NOMO-1 (cell line): ENCODE measurements around the gene PPM1N.
"Not testable (repeated sequence)": the region's sequence is repeated elsewhere in the genome, so short reads cannot be mapped to it uniquely, and the experiment has no call there.

Experiments
- DNase-seq, 2 experiments: peaks; one replicate each; lab custom pipeline; 2025; ENCODE audit not compliant: unreplicated experiment in 2 of 2; lab: John Stamatoyannopoulos, UW

The PPM1N gene

GRCh38 chr19:45507872-45508416, 9.7 kb downstream of the PPM1N start:
- DNase-seq: no peak

DNA sequence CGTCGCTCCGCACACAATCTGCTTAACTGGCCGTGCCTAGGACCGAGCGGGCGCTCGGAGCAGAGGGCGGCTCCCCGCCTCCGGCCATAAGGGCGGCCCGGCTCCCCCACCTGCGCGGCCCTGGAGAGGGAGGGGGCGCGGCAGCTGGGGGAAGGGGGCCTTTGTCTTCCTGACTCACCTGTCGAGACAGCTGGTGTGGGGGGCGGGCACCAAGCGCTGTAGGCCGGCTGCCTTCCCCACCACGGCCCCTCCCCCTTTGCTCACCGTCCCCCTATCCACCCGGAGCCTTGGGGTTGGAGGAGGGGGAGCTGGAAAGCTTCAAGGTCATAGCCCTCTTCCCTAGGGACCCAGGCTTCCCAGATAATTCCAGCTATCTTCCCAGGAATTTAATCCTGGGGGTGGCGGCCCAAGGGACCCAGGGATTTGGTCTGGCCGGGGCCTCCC, 10.2 kb downstream of the PPM1N start:
- DNase-seq: no peak

GRCh38 chr19:45508861-45509691, 10.8 kb downstream of the PPM1N start:
- peak; percentile 37 to 52 for DNase-seq

- DNase-seq: no peak
Observed at GRCh38 chr19:45509692-45510015, 11.4 kb downstream of the PPM1N start.

GRCh38 chr19:45510352-45510751, 12.1 kb downstream of the PPM1N start:
- DNase-seq: not testable (repeated sequence)

DNA sequence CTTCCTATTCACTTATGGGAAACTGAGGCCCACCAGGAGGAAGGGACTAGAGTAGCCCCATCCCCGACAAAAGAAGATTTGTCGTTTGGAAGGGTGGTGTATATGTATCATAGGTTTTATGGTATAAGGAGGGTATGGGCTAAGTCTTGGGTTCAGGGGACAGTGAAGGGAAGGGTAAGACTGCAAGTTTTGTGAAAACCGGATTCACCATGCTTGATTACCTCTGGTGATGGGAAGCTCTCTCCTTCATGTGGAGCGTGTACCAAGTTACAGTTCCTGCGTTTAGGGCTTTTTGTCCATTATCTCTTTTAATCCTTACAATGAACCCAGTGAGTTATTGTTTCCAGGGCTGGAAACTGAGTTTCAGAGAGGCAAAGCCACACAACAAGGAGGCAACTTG, 12.8 kb downstream of the PPM1N start:
- no peak for DNase-seq

DNA sequence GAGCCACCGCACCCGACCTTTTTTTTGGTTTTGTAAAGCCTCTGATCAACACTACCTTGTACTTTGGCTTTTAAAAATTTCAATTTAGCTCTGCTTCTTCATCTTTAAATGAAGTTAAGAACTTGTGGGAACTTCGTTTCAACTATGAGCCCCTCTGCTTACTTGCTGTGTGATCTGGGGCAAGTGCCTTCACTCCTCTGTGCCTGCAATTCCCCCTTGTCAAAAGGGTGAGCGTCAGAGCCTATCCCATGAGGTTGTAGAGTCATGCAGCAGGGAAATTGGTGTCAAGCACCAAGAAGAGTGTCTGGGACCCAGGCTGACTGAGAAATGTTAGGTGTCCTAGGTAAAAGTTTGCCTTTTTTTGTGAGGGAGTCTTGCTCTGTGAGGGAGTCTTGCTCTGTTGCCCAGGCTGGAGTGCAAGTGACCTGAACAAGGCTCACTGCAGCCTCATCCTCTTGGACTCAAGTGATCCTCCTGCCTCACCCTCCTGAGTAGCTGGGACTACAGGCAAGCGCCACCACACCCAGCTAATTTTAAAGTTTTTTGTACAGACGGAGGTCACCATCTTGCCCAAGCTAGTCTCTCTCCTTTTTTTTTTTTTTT, 14.7 kb downstream of the PPM1N start:
- no peak for DNase-seq

DNA sequence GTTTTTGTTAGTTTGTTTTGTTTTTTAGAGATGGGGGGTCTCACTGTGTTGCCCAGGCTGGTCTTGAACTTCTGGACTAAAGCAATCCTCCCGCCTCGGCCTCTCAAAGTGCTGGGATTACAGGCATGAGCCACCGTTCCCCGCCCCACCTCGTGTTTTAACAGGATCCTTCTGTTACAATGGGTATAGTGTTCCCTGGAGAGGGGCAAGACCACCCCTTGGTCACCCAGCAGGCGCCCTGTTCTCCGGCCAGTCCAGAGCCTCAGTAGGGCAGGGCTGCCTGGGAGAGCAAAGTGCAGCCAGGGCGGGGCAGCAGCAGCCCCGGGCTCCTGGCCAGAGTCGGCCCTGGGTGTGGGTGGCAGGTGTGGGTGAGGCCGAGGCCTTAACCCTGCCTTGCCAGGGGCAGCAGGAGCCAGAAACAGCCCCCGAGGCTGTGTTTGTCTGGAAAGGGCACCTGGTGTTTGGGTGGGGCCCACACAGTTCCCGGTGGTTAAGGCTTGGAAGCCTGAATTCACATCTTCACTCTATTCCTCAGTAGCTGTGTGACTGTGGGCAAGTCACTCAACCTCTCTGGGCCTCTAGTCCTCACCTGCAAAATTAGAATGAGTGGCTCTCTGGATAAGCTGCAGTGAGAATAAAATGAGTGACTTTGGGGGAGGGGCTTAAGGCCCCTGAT, 16.3 kb downstream of the PPM1N start:
- peak in 1 of 2 experiments; percentile 68 for DNase-seq

GRCh38 chr19:45515081-45515624, 16.9 kb downstream of the PPM1N start:
- peak; percentile 74 to 94 for DNase-seq

- DNase-seq: no peak
Observed at GRCh38 chr19:45515807-45516401, 17.7 kb downstream of the PPM1N start.

- no peak for DNase-seq
Observed at GRCh38 chr19:45517238-45517637, 19.0 kb downstream of the PPM1N start.

DNA sequence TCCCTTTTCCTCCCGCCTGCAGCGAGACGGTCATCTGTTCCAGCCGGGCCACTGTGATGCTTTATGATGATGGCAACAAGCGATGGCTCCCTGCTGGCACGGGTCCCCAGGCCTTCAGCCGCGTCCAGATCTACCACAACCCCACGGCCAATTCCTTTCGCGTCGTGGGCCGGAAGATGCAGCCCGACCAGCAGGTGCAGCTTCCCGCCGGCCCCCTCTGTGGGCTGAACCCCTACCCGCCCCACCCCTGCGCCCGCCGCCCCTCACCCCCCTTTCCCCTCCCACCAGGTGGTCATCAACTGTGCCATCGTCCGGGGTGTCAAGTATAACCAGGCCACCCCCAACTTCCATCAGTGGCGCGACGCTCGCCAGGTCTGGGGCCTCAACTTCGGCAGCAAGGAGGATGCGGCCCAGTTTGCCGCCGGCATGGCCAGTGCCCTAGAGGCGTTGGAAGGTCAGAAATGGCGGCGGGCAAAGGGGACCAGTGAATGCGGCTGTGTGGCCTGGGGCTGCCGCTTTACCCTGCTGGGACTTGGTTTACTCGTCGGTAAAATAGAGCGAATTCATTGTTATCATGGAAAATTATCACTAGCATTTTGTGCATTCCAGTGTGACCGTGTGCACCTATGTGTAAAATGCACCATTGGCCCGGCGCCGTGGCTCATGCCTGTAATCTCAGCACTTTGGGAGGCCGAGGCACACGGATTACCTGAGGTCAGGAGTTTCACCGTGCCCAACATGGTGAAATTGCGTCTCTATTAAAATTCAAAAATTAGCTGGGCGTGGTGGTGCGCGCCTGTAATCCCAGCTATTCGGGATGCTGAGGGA, 19.6 kb downstream of the PPM1N start:
- no peak for DNase-seq

GRCh38 chr19:45518469-45518826, 20.2 kb downstream of the PPM1N start:
- DNase-seq: no peak

- DNase-seq: no peak
Observed at GRCh38 chr19:45522010-45522941, 24.0 kb downstream of the PPM1N start.

- peak; percentile 90 to 91 for DNase-seq
Observed at GRCh38 chr19:45523642-45524256, 25.5 kb downstream of the PPM1N start.

GRCh38 chr19:45524575-45525129, 26.4 kb downstream of the PPM1N start:
- DNase-seq: no peak

GRCh38 chr19:45526143-45526542, 27.9 kb downstream of the PPM1N start:
- DNase-seq: no peak

GRCh38 chr19:45526971-45527370, 28.7 kb downstream of the PPM1N start:
- no peak for DNase-seq
